K562 (cell line): ENCODE data around the gene METTL22. TPM values are rescaled to one million over a fixed set of nuclear protein-coding genes. Genes with fewer than 3 reads are reported as not detected.

Experiments
- BHLHE40 ChIP-seq: IDR thresholded peaks from 2 replicates; pipeline ENCODE4 v1.6.1; 2011; ENCODE audit warnings: low read length, improper control_type of control experiment
- BRD9 ChIP-seq: fragments of 450-650 bp; IDR thresholded peaks from 2 replicates; pipeline ENCODE4 v1.6.1; 2018; ENCODE audit warnings: low read depth; ENCODE audit not compliant: partially characterized antibody
- CHAMP1 ChIP-seq: fragments of 450-650 bp; IDR thresholded peaks from 2 replicates; pipeline ENCODE4 v1.6.1; 2016; ENCODE audit warnings: mild to moderate bottlenecking
- ETV6 ChIP-seq, 3 experiments: fragments of 150-350 bp in 1 of 3; sonication (generic) in 1 of 3; formaldehyde crosslinking in 1 of 3; IDR thresholded peaks; 2 replicates each; pipeline versions ENCODE4 v1.6.1 to v1.8.0; 2014 to 2022; ENCODE audit warnings: borderline replicate concordance in 2 of 3, low read depth in 2 of 3, antibody characterized with exemption in 1 of 3, low read length in 1 of 3, mild to moderate bottlenecking in 1 of 3, missing genetic modification reagents in 1 of 3
- KLF16 ChIP-seq: IDR thresholded peaks from 2 replicates; pipeline ENCODE4 v1.6.1; 2016; ENCODE audit warnings: antibody characterized with exemption
- MAFG ChIP-seq: fragments of 450-650 bp; conservative IDR thresholded peaks from 2 replicates; pipeline ENCODE4 v1.6.1; 2016; ENCODE audit warnings: missing genetic modification characterization, missing compliant biosample characterization
- MAFK ChIP-seq: IDR thresholded peaks from 2 replicates; pipeline ENCODE4 v1.6.1; 2011; ENCODE audit warnings: low read length, improper control_type of control experiment
- MCM3 ChIP-seq: fragments of 450-650 bp; IDR thresholded peaks from 2 replicates; pipeline ENCODE4 v1.6.1; 2016
- MEIS2 ChIP-seq: fragments of 450-650 bp; IDR thresholded peaks from 2 replicates; pipeline ENCODE4 v1.6.1; 2014; ENCODE audit warnings: mild to moderate bottlenecking; ENCODE audit not compliant: partially characterized antibody
- MTA3 ChIP-seq: fragments of 450-650 bp; formaldehyde crosslinking; IDR thresholded peaks from 2 replicates; pipeline ENCODE4 v1.6.1; 2017; ENCODE audit warnings: mild to moderate bottlenecking, borderline replicate concordance
- NCOA2 ChIP-seq, 2 experiments: fragments of 450-650 bp; IDR thresholded peaks; 2 replicates each; pipeline ENCODE4 v1.6.1; 2018; ENCODE audit warnings: mild to moderate bottlenecking in 2 of 2, moderate library complexity in 1 of 2; ENCODE audit not compliant: partially characterized antibody in 2 of 2
- NFYB ChIP-seq: IDR thresholded peaks from 2 replicates; pipeline ENCODE4 v1.6.1; 2011; ENCODE audit warnings: mild to moderate bottlenecking, moderate library complexity; ENCODE audit not compliant: insufficient read length; ENCODE audit errors: extremely low read depth
- NR3C1 ChIP-seq: sonication (generic); formaldehyde crosslinking; IDR thresholded peaks from 2 replicates; pipeline ENCODE4 v1.8.1; 2022; ENCODE audit warnings: missing genetic modification reagents
- RBM39 ChIP-seq: fragments of 200-400 bp; formaldehyde crosslinking; optimal IDR thresholded peaks from 2 replicates; pipeline ENCODE3; 2018; ENCODE audit warnings: low read depth, low read length
- STAG1 ChIP-seq: sonication (generic); formaldehyde crosslinking; IDR thresholded peaks from 2 replicates; pipeline ENCODE4 v1.5.0; 2020; ENCODE audit warnings: missing genetic modification reagents, borderline replicate concordance
- THAP12 ChIP-seq: fragments of 250-450 bp; sonication (Bioruptor Pico); IDR thresholded peaks from 2 replicates; pipeline ENCODE4 v1.9.0; 2021; ENCODE audit warnings: mild to moderate bottlenecking, inconsistent platforms
- polyA plus RNA-seq, 8 experiments: library from polyadenylated mRNA; depleted of rRNA in 4 of 8; stranded (reverse) in 5 of 8; unstranded in 3 of 8; fragments of >200 nt; fragmentation: Nextera tagmentation in 2 of 8; fragmentation: Illumina TruSeq in 1 of 8; extraction: Ambion mirVana in 2 of 8; extraction: Trizol in 1 of 8; gene quantifications; 2 replicates each; pipeline versions ENCODE4 v1.2.1 to v1.2.3, GENCODE V29; 2011 to 2014; ENCODE audit warnings: inconsistent platforms in 1 of 8, missing spikeins in 1 of 8
- total RNA-seq, 7 experiments: library from RNA; depleted of rRNA in 6 of 7; stranded (reverse); fragments of >200 nt in 6 of 7; fragmentation: Illumina TruSeq in 2 of 7; extraction: Trizol in 2 of 7; gene quantifications; 2 replicates each; pipeline versions ENCODE4 v1.2.1 to v1.2.3, GENCODE V29; 2011 to 2021; ENCODE audit warnings: low replicate concordance in 1 of 7
- TF ChIP-seq, protein P1 (sequence below): fragments of 200-400 bp; formaldehyde crosslinking; IDR thresholded peaks from 2 replicates; pipeline ENCODE4 v1.6.1; 2017; ENCODE audit warnings: mild to moderate bottlenecking, low read depth, low read length, moderate library complexity
- TF ChIP-seq, protein P2 (sequence below): fragments of 450-650 bp; IDR thresholded peaks from one replicate; pipeline ENCODE4 v1.6.1; 2018; ENCODE audit warnings: mild to moderate bottlenecking, moderate library complexity; ENCODE audit not compliant: partially characterized antibody

METTL22 gene
- total and polyA plus RNA-seq, 9 of the 15 experiments (the other 6 are each of a cell fraction or from before 2014, with no cell fraction given): 6.9 to 33.2 (median 18.5) TPM

- no peak for TF ChIP-seq RBM39
- no peak for TF ChIP-seq THAP12 (CRISPR knock-in tag)
- peak; percentile 97 for TF ChIP-seq MEIS2
- no peak for TF ChIP-seq NCOA2 (IDR thresholded peaks at IDR 0.05; ENCODE audit: partially characterized antibody in 2 of 2)
- TF ChIP-seq MCM3: no peak
- TF ChIP-seq BRD9: no peak
- peak; percentile 51; the same call in 1 of the 2 replicates for TF ChIP-seq BHLHE40
- TF ChIP-seq ETV6 (IDR thresholded peaks at IDR 0.05; ENCODE audit: borderline replicate concordance in 1 of 2, low read depth in 2 of 2, low read length in 1 of 2): no peak
- no peak for TF ChIP-seq ETV6 (CRISPR knock-in tag; IDR thresholded peaks at IDR 0.05; ENCODE audit: borderline replicate concordance)
- TF ChIP-seq, protein P1, sequence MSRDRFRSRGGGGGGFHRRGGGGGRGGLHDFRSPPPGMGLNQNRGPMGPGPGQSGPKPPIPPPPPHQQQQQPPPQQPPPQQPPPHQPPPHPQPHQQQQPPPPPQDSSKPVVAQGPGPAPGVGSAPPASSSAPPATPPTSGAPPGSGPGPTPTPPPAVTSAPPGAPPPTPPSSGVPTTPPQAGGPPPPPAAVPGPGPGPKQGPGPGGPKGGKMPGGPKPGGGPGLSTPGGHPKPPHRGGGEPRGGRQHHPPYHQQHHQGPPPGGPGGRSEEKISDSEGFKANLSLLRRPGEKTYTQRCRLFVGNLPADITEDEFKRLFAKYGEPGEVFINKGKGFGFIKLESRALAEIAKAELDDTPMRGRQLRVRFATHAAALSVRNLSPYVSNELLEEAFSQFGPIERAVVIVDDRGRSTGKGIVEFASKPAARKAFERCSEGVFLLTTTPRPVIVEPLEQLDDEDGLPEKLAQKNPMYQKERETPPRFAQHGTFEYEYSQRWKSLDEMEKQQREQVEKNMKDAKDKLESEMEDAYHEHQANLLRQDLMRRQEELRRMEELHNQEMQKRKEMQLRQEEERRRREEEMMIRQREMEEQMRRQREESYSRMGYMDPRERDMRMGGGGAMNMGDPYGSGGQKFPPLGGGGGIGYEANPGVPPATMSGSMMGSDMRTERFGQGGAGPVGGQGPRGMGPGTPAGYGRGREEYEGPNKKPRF: no peak
- peak; percentile 94 for TF ChIP-seq KLF16
- TF ChIP-seq CHAMP1: no peak
- no peak for TF ChIP-seq NR3C1
- TF ChIP-seq MAFG: peak; percentile 64
- TF ChIP-seq MTA3: no peak
- TF ChIP-seq STAG1 (CRISPR knock-in tag): no peak
- TF ChIP-seq, protein P2, sequence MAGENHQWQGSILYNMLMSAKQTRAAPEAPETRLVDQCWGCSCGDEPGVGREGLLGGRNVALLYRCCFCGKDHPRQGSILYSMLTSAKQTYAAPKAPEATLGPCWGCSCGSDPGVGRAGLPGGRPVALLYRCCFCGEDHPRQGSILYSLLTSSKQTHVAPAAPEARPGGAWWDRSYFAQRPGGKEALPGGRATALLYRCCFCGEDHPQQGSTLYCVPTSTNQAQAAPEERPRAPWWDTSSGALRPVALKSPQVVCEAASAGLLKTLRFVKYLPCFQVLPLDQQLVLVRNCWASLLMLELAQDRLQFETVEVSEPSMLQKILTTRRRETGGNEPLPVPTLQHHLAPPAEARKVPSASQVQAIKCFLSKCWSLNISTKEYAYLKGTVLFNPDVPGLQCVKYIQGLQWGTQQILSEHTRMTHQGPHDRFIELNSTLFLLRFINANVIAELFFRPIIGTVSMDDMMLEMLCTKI: no peak
- no peak; the same call in 1 of the 2 replicates for TF ChIP-seq MAFK
- TF ChIP-seq NFYB: no peak
Measured at GRCh38 chr16:8594149-8594666, 27.3 kb upstream of the METTL22 start (continued).
